Natural killer cell treated with Interleukin-12 subunit alpha and Interleukin-12 subunit beta and Interleukin-15 and Interleukin-18, amount 100 ng/mL, for 72 hours (primary cell): ENCODE measurements around the gene RECQL. TPM values are rescaled to one million over a fixed set of nuclear protein-coding genes. Genes with fewer than 3 reads are reported as not detected.
"Not testable (repeated sequence)": the region's sequence is repeated elsewhere in the genome, so short reads cannot be mapped to it uniquely, and the experiment has no call there.

Experiments
- ATAC-seq, 2 donors: fragments of 150-1000 bp; cut with Tn5 transposase in 1 of 2; sonication (Bioruptor Pico), chemical (Tn5 transposase) in 1 of 2; 2 replicates each; pipeline ENCODE4 v1.10.0; 2021
- DNase-seq: peaks from one replicate; pipeline ENCODE4 v3.0.0; 2022; ENCODE audit warnings: low spot score
- H3K27ac Mint-ChIP-seq, 2 donors: 1 replicate in 1 of 2; 2 replicates in 1 of 2; pipeline ENCODE4 v1.8.0; 2022; ENCODE audit warnings: mixed read lengths in 2 of 2, mild to moderate bottlenecking in 1 of 2, moderate library complexity in 1 of 2
- H3K27me3 Mint-ChIP-seq, 2 donors: 1 replicate in 1 of 2; 2 replicates in 1 of 2; pipeline ENCODE4 v1.8.0; 2022; ENCODE audit warnings: mixed read lengths in 2 of 2
- H3K36me3 Mint-ChIP-seq: one replicate; pipeline ENCODE4 v1.8.0; 2022; ENCODE audit warnings: mixed read lengths
- H3K4me1 Mint-ChIP-seq, 2 donors: 1 replicate in 1 of 2; 2 replicates in 1 of 2; pipeline ENCODE4 v1.8.0; 2022; ENCODE audit warnings: low read depth in 2 of 2, mixed read lengths in 2 of 2, mild to moderate bottlenecking in 1 of 2
- H3K4me3 Mint-ChIP-seq: one replicate; pipeline ENCODE4 v1.8.0; 2022; ENCODE audit warnings: mixed read lengths
- H3K9me3 Mint-ChIP-seq: 2 replicates; pipeline ENCODE4 v1.8.0; 2022; ENCODE audit warnings: mixed read lengths
- total RNA-seq, 2 donors: library from RNA; stranded (reverse); gene quantifications; one replicate each; pipeline ENCODE4 v1.2.3, GENCODE V29; 2022

The RECQL gene
- total RNA-seq, 2 donors from 2014 or later: 67.3 to 83.3 TPM

DNA sequence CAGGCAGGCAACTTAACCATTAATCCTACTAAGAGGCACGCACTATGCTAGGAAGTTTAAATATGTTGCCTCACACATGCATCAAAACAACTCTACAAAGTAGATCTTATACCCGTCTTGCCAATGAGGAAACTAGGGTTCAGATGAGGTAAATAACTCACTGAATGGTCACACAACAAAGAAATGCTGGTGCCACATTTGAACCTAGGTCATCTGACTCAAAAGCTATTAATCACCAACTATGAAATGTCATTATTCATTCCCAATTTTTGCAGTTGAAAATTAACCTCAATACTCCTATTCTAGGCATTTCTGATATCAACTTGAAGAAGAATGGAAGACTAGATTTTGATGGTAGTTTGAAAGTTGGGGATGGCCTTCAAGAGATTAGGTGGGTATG, 66.7 kb downstream of the RECQL start:
- Mint-ChIP-seq H3K27ac (no peak overlapping the region), H3K4me1 (peaks cover 15 to 27% of the 10 kb centered on the region in 2 donors), H3K36me3 (peaks cover 8% of the 10 kb centered on the region), H3K4me3 (no peak overlapping the region), H3K27me3 (no peaks in the 10 kb centered on the region), H3K9me3 (no peaks in the 10 kb centered on the region)
- DNase-seq (no peak), ATAC-seq (no peak)

DNA sequence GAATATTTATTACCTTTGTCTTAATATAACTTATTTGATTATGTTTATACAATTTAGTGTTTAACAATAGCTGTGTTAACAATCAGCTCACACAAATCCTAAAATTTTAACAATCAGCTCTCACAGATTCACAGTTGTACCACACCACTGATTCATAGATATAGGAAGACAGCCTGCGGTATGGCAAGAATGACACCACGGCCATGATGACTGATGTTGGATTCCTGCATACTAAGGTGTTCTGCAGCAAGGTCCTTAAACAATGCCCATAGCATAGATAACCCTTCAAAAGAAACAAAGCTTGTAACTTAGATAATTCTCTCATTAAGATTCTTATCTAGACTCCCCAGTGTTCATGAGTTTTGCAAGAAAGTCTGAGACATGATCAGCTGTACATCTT, 67.9 kb downstream of the RECQL start:
- DNase-seq (no peak), ATAC-seq (no peak)
- Mint-ChIP-seq H3K9me3 (no peaks in the 10 kb centered on the region), H3K4me1 (peaks cover 3 to 15% of the 10 kb centered on the region in 2 donors), H3K27ac (no peak overlapping the region), H3K36me3 (peaks cover under 1% of the 10 kb centered on the region), H3K4me3 (no peak overlapping the region), H3K27me3 (no peaks in the 10 kb centered on the region)

DNA sequence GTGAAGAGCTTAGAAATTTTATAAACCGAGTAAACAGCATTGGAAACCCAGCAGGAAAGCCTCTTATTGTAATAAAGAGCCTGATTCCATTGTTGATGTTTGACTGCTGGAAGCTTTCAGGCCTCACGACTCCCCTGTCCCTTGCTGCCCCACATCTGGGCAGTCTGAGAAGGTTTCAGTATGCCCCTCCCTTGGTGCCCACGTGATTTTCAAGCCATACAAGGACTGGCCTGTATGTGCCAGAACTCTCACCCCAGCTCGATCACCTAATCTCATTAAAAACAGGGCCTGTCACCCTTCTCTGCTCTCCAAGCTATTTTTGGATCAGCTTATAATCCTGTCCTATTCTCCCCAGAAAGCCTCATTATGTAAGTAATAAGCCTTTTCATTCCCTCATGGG, 71.4 kb downstream of the RECQL start:
- H3K36me3 Mint-ChIP-seq: no peaks in the 10 kb centered on the region
- H3K4me1 Mint-ChIP-seq: no peaks in the 10 kb centered on the region
- peaks cover 13 to 19% of the 10 kb centered on the region in 2 donors for H3K27me3 Mint-ChIP-seq
- ATAC-seq (no peak), DNase-seq (no peak)
- H3K4me3 Mint-ChIP-seq: no peak overlapping the region
- no peak overlapping the region for H3K27ac Mint-ChIP-seq
- H3K9me3 Mint-ChIP-seq: no peaks in the 10 kb centered on the region

DNA sequence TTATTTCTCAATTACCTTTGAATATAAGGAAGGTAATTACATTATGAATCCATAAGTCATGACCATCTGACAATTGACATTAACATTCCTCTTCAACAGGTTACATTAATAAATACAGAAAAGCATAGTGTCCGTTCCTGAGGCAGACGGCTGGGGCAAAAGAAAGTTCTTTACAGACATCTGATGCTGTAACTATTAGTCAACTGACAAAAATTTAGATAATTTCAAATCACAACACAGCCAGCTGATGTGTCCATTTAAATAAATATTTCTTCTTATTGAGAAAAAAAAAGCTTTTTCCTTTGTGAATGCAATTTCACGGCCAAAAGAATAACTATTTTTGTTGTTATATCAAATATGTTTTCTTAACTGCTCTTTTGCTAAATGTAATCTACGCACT, 73.2 kb downstream of the RECQL start:
- ATAC-seq: no peak
- H3K9me3 Mint-ChIP-seq: no peaks in the 10 kb centered on the region
- H3K36me3 Mint-ChIP-seq: no peaks in the 10 kb centered on the region
- no peak overlapping the region for H3K4me3 Mint-ChIP-seq
- no peak overlapping the region for H3K27ac Mint-ChIP-seq
- H3K4me1 Mint-ChIP-seq: no peaks in the 10 kb centered on the region
- H3K27me3 Mint-ChIP-seq: peaks cover 13 to 19% of the 10 kb centered on the region in 2 donors
- DNase-seq: no peak

DNA sequence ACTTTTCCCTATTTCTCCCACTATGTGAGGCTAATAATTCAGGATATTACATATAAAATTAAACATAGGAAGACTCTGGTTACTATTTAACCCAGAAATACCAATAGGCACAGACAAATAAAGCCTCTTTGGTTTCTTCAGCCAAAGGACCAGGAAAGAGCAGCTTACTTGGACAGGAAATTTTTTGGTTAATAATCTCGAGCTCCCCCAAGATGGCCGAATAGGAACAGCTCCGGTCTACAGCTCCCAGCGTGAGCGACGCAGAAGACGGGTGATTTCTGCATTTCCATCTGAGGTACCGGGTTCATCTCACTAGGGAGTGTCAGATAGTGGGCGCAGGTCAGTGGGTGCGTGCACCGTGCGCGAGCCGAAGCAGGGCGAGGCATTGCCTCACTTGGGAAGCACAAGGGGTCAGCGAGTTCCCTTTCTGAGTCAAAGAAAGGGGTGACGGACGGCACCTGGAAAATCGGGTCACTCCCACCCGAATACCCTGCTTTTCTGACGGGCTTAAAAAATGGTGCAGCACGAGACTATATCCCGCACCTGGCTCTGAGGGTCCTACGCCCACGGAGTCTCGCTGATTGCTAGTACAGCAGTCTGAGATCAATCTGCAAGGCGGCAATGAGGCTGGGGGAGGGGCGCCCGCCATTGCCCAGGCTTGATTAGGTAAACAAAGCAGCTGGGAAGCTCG, 82.3 kb downstream of the RECQL start:
- not testable (repeated sequence) for H3K36me3 Mint-ChIP-seq, DNase-seq, H3K4me1 Mint-ChIP-seq, ATAC-seq, H3K27ac Mint-ChIP-seq, H3K9me3 Mint-ChIP-seq, H3K4me3 Mint-ChIP-seq
- peaks cover 25 to 43% of the 10 kb centered on the region in 2 donors for H3K27me3 Mint-ChIP-seq

Other genes starting within 250 kb of the RECQL start
- not detected for gene SLCO1A2, start 166.7 kb downstream of the RECQL start, total RNA-seq
- not detected for gene IAPP, start 128.7 kb downstream of the RECQL start, total RNA-seq
- 10 to 100 TPM; 32.2 to 43.2 TPM for gene PYROXD1, start 64.0 kb downstream of the RECQL start, total RNA-seq
- 10 to 100 TPM; 50.6 to 55.9 TPM for gene GOLT1B, start 154 bp upstream of the RECQL start, total RNA-seq
- under 1 TPM in 1 of 2 donors, not detected in 1; 0.61 TPM for gene SPX, start 24.7 kb upstream of the RECQL start, total RNA-seq
- gene GYS2, start 103.2 kb upstream of the RECQL start, total RNA-seq: not detected
- gene LDHB, start 156.2 kb upstream of the RECQL start, total RNA-seq: 100 to 1,000 TPM; 590 to 705 TPM